ES-I3 (cell line): ENCODE results near the gene GAGE12J.
"Not testable (repeated sequence)": the region's sequence is repeated elsewhere in the genome, so short reads cannot be mapped to it uniquely, and the experiment has no call there.

Experiments used
- H3K36me3 ChIP-seq: 2 replicates; pipeline ENCODE4 v1.6.1; 2013; ENCODE audit warnings: mild to moderate bottlenecking, low read length, control low read depth, moderate library complexity; ENCODE audit not compliant: insufficient read depth
- H3K4me1 ChIP-seq: 2 replicates; pipeline ENCODE4 v1.6.1; 2013; ENCODE audit warnings: mild to moderate bottlenecking, control low read depth, low read length; ENCODE audit not compliant: insufficient read depth
- H3K9ac ChIP-seq: 2 replicates; pipeline ENCODE4 v1.6.1; 2013; ENCODE audit warnings: low read depth, mild to moderate bottlenecking, low read length, moderate library complexity
- H3K9me3 ChIP-seq: 2 replicates; pipeline ENCODE4 v1.6.1; 2013; ENCODE audit warnings: mild to moderate bottlenecking, low read length, moderate library complexity; ENCODE audit not compliant: control insufficient read depth, insufficient read depth

GAGE12J gene

GRCh38 chrX:49292400-49293362 lies 29.2 kb upstream of the GAGE12J start:
- H3K36me3 ChIP-seq = no peaks in the 10 kb centered on the region
- no peak overlapping the region for H3K9ac ChIP-seq
- H3K4me1 ChIP-seq = no peaks in the 10 kb centered on the region
- H3K9me3 ChIP-seq = no peaks in the 10 kb centered on the region

GRCh38 chrX:49299293-49299692 lies 22.5 kb upstream of the GAGE12J start:
- H3K4me1 ChIP-seq, H3K9me3 ChIP-seq, H3K9ac ChIP-seq, H3K36me3 ChIP-seq: not testable (repeated sequence)

- Histone ChIP-seq H3K4me1 (no peaks in the 10 kb centered on the region), H3K9me3 (no peaks in the 10 kb centered on the region), H3K9ac (no peak overlapping the region), H3K36me3 (no peaks in the 10 kb centered on the region)
These were observed 21.1 kb upstream of the GAGE12J start for GRCh38 chrX:49300703-49301102.

- Histone ChIP-seq H3K9ac (no peak within 1 kb of the TSS), H3K9me3 (no peaks in the 10 kb centered on the region), H3K36me3 (no peaks in the 10 kb centered on the region), H3K4me1 (no peaks in the 10 kb centered on the region)
These were observed 18.5 kb upstream of the GAGE12J start, which contains the start of gene GAGE10 for GRCh38 chrX:49303346-49303745. TSS of gene GAGE10 (plus strand) at chrX:49303646. CDS start at chrX:49304860, 1,214 bp downstream.

GRCh38 chrX:49307775-49308174 lies 14.1 kb upstream of the GAGE12J start:
- peaks cover 13% of the 10 kb centered on the region for H3K4me1 ChIP-seq
- H3K36me3 ChIP-seq, H3K9ac ChIP-seq, H3K9me3 ChIP-seq: not testable (repeated sequence)

- Histone ChIP-seq H3K9ac (peak overlapping the region; percentile 33; the same call in 1 of the 2 replicates), H3K9me3 (no peaks in the 10 kb centered on the region), H3K4me1 (peaks cover 13% of the 10 kb centered on the region)
These were observed 13.1 kb upstream of the GAGE12J start for GRCh38 chrX:49308604-49309269.

GRCh38 chrX:49309401-49309981 lies 12.3 kb upstream of the GAGE12J start:
- H3K36me3 ChIP-seq = no peaks in the 10 kb centered on the region
- no peaks in the 10 kb centered on the region for H3K9me3 ChIP-seq
- peaks cover 13% of the 10 kb centered on the region for H3K4me1 ChIP-seq
- H3K9ac ChIP-seq = peak overlapping the region; percentile 33; the same call in 1 of the 2 replicates

More at GRCh38 chrX:49308604-49309269, 13.1 kb upstream of the GAGE12J start:
- no peaks in the 10 kb centered on the region for H3K36me3 ChIP-seq

GRCh38 chrX:49310371-49310770 lies 11.5 kb upstream of the GAGE12J start:
- Histone ChIP-seq H3K36me3 (no peaks in the 10 kb centered on the region), H3K9ac (peak overlapping the region; percentile 33; the same call in 1 of the 2 replicates), H3K4me1 (peaks cover 13% of the 10 kb centered on the region), H3K9me3 (no peaks in the 10 kb centered on the region)

- H3K9ac ChIP-seq = no peak overlapping the region
- peaks cover 13% of the 10 kb centered on the region for H3K4me1 ChIP-seq
- no peaks in the 10 kb centered on the region for H3K9me3 ChIP-seq
- H3K36me3 ChIP-seq = no peaks in the 10 kb centered on the region
These were observed 9.7 kb upstream of the GAGE12J start for GRCh38 chrX:49312176-49312575.

GRCh38 chrX:49316085-49316484 lies 5.8 kb upstream of the GAGE12J start:
- H3K4me1 ChIP-seq = peaks cover 3% of the 10 kb centered on the region; the same call in 1 of the 2 replicates
- H3K9me3 ChIP-seq = no peaks in the 10 kb centered on the region
- no peaks in the 10 kb centered on the region for H3K36me3 ChIP-seq
- H3K9ac ChIP-seq = no peak overlapping the region

GRCh38 chrX:49322266-49322665 lies 429 bp downstream of the GAGE12J start:
- not testable (repeated sequence) for H3K4me1 ChIP-seq, H3K9ac ChIP-seq, H3K36me3 ChIP-seq, H3K9me3 ChIP-seq

- H3K9ac ChIP-seq, H3K4me1 ChIP-seq, H3K9me3 ChIP-seq, H3K36me3 ChIP-seq: not testable (repeated sequence)
These were observed 1.9 kb downstream of the GAGE12J start for GRCh38 chrX:49323735-49324134.

GRCh38 chrX:49330421-49330820 lies 8.6 kb downstream of the GAGE12J start:
- H3K36me3 ChIP-seq, H3K9ac ChIP-seq, H3K4me1 ChIP-seq, H3K9me3 ChIP-seq: not testable (repeated sequence)

- not testable (repeated sequence) for H3K9me3 ChIP-seq, H3K36me3 ChIP-seq, H3K9ac ChIP-seq, H3K4me1 ChIP-seq
These were observed 9.4 kb downstream of the GAGE12J start, which contains the start of gene GAGE13 for GRCh38 chrX:49331282-49331681. TSS of gene GAGE13 (plus strand) at chrX:49331582. CDS start at chrX:49332738, 1,156 bp downstream.
